Gastroesophageal sphincter (tissue), 3 donors: ENCODE results near the gene KIF17.

Experiments
- CTCF ChIP-seq, 4 experiments: fragments of 200-600 bp in 2 of 4; fragments of 450-650 bp in 2 of 4; sonication (generic) in 1 of 4; IDR thresholded peaks; one replicate each; pipeline ENCODE4 v1.5.1; 2017 to 2019; ENCODE audit warnings: antibody characterized with exemption in 4 of 4, mild to moderate bottlenecking in 2 of 4, moderate library complexity in 2 of 4
- EP300 ChIP-seq: sonication (generic); formaldehyde crosslinking; IDR thresholded peaks from one replicate; pipeline ENCODE4 v1.6.1; 2017; ENCODE audit warnings: antibody characterized with exemption, mild to moderate bottlenecking
- POLR2A ChIP-seq, 2 donors: fragments of 450-650 bp; IDR thresholded peaks; one replicate each; pipeline ENCODE4 v1.6.1; 2017; ENCODE audit warnings: antibody characterized with exemption in 2 of 2, mild to moderate bottlenecking in 2 of 2, moderate library complexity in 1 of 2
- POLR2AphosphoS5 ChIP-seq: sonication (generic); formaldehyde crosslinking; IDR thresholded peaks from one replicate; pipeline ENCODE4 v1.6.1; 2017; ENCODE audit warnings: antibody characterized with exemption

- TF ChIP-seq POLR2AphosphoS5 (no peak), EP300 (no peak), CTCF (IDR thresholded peaks at IDR 0.05) (no peak), POLR2A (IDR thresholded peaks at IDR 0.05) (no peak)
Observed at GRCh38 chr1:20731057-20731991, 13.5 kb upstream of the KIF17 start.
